HL-60 (cell line): ENCODE measurements around the gene PLK2.
A peak's percentile ranks its signal among the peaks of the same experiment; 100 is the strongest.

ENCODE experiments used
- DNase-seq, 2 experiments: peaks; one replicate each; pipeline ENCODE4 v3.0.0-alpha.2; 2010 to 2020; ENCODE audit warnings: low read depth in 1 of 2, low spot score in 1 of 2
- H3K27ac ChIP-seq: fragments of 250-450 bp; sonication (Bioruptor Pico); replicated peaks from 2 replicates; pipeline ENCODE4 v1.5.1; 2020; ENCODE audit warnings: mild to moderate bottlenecking, moderate library complexity
- H3K27me3 ChIP-seq: fragments of 250-450 bp; sonication (Bioruptor Pico); 2 replicates; pipeline ENCODE4 v1.5.1; 2021; ENCODE audit warnings: mild to moderate bottlenecking, moderate library complexity; ENCODE audit not compliant: insufficient read depth, poor library complexity, severe bottlenecking
- H3K4me3 ChIP-seq: replicated peaks from 2 replicates; pipeline ENCODE4 v1.5.1; 2011; ENCODE audit warnings: mild to moderate bottlenecking, control low read depth, low read length; ENCODE audit not compliant: insufficient read depth
- GABPA ChIP-seq: IDR thresholded peaks from 2 replicates; pipeline ENCODE4 v1.6.1; 2012; ENCODE audit warnings: low read depth
- POLR2AphosphoS5 ChIP-seq: IDR thresholded peaks from 2 replicates; pipeline ENCODE4 v1.6.1; 2012; ENCODE audit warnings: low read depth
- SPI1 ChIP-seq: IDR thresholded peaks from 2 replicates; pipeline ENCODE4 v1.6.1; 2012; ENCODE audit warnings: low read depth, mild to moderate bottlenecking, borderline replicate concordance
- TF ChIP-seq, protein P1 (sequence below): IDR thresholded peaks from 2 replicates; pipeline ENCODE4 v1.6.1; 2012; ENCODE audit warnings: low read depth; ENCODE audit not compliant: insufficient replicate concordance
- TF ChIP-seq, protein P2 (sequence below): IDR thresholded peaks from one replicate; pipeline ENCODE4 v1.5.1; 2011; ENCODE audit warnings: low read length, control low read depth, inconsistent platforms; ENCODE audit not compliant: insufficient read depth

PLK2 gene

DNA sequence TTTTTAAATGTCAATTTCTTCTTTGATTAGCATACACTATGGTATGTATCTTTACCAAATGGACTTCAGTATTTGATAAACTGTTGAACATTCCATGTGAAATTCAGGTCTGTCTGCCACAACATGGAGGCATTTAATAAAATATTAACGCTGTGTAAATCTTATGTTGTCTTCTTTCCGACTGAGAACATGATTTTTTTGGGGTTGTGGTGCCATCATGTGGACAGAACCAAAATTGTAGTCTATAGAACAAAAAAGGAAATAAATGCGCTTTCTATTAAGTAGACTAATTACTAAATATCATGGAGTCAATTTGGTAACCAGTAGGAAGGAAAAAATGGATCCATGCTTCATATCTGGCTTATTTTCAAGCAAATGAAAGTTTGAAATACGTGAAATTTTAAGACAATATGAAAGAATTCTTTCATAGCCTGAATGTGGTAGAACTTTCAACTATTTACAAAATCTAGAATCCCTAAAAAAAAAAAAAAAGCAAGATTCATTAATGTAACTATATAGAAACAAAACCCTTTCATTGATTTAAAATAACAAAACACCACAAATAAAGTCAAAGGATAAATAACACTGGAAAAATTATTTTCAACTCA, 2.8 kb upstream of the PLK2 start:
- no peaks in the 10 kb centered on the region for H3K27me3 ChIP-seq
- no peak overlapping the region for H3K4me3 ChIP-seq
- no peak overlapping the region for H3K27ac ChIP-seq
- TF ChIP-seq, protein P1, sequence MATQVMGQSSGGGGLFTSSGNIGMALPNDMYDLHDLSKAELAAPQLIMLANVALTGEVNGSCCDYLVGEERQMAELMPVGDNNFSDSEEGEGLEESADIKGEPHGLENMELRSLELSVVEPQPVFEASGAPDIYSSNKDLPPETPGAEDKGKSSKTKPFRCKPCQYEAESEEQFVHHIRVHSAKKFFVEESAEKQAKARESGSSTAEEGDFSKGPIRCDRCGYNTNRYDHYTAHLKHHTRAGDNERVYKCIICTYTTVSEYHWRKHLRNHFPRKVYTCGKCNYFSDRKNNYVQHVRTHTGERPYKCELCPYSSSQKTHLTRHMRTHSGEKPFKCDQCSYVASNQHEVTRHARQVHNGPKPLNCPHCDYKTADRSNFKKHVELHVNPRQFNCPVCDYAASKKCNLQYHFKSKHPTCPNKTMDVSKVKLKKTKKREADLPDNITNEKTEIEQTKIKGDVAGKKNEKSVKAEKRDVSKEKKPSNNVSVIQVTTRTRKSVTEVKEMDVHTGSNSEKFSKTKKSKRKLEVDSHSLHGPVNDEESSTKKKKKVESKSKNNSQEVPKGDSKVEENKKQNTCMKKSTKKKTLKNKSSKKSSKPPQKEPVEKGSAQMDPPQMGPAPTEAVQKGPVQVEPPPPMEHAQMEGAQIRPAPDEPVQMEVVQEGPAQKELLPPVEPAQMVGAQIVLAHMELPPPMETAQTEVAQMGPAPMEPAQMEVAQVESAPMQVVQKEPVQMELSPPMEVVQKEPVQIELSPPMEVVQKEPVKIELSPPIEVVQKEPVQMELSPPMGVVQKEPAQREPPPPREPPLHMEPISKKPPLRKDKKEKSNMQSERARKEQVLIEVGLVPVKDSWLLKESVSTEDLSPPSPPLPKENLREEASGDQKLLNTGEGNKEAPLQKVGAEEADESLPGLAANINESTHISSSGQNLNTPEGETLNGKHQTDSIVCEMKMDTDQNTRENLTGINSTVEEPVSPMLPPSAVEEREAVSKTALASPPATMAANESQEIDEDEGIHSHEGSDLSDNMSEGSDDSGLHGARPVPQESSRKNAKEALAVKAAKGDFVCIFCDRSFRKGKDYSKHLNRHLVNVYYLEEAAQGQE = no peak
- TF ChIP-seq GABPA (no peak), SPI1 (no peak), POLR2AphosphoS5 (no peak)
- TF ChIP-seq, protein P2, sequence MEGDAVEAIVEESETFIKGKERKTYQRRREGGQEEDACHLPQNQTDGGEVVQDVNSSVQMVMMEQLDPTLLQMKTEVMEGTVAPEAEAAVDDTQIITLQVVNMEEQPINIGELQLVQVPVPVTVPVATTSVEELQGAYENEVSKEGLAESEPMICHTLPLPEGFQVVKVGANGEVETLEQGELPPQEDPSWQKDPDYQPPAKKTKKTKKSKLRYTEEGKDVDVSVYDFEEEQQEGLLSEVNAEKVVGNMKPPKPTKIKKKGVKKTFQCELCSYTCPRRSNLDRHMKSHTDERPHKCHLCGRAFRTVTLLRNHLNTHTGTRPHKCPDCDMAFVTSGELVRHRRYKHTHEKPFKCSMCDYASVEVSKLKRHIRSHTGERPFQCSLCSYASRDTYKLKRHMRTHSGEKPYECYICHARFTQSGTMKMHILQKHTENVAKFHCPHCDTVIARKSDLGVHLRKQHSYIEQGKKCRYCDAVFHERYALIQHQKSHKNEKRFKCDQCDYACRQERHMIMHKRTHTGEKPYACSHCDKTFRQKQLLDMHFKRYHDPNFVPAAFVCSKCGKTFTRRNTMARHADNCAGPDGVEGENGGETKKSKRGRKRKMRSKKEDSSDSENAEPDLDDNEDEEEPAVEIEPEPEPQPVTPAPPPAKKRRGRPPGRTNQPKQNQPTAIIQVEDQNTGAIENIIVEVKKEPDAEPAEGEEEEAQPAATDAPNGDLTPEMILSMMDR = no peak
- DNase-seq = no peak

DNA sequence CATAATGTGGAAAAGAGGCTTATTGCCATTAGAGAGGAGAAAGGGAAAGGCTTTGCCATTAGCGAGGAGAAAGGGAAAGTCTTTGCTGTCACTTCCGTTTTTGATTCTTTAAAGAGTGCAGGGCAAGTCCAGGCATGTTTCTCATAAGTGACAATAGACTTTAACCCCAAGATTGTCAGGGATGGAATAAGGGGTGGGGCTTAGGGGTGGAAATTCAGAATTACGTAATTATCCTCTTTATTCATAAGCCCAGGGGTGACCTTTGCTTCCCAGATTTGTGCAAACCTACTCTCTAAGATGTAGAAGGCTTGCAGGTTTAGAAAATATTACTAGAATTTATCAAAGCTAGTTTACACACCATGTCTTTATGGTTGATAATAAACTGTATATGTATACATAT, 2.3 kb upstream of the PLK2 start:
- H3K27ac ChIP-seq = no peak overlapping the region
- no peaks in the 10 kb centered on the region for H3K27me3 ChIP-seq
- DNase-seq = no peak
- no peak overlapping the region for H3K4me3 ChIP-seq
- TF ChIP-seq GABPA (no peak), SPI1 (no peak), POLR2AphosphoS5 (no peak)
- TF ChIP-seq, protein P2 = no peak
- TF ChIP-seq, protein P1 = no peak

DNA sequence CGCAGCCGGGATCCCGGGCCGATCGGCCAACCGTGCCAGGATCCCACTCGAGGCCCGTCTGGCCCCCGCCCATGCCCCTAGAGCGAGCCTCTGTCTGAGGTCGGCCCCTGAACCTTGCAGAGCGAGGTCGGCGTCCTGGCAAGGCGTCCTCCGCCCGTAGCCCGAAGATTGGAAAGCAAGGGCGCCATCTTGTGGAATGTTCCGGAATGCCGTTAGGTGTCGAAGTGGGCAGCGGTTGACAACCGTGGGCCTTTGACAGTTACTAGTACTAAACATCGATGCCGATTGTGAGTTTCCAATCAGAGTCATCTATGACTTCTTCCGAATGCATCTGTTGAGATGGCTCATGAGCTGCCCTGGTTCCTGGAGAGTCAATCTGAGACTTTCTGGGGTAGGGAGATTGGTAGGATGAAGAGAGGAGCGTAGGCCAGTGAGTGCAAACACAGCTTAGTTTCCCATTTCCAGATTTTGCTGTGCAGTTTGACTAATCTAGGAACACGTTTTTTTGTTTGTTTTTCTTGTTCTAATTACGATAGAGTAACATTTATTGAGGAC, 923 bp upstream of the PLK2 start:
- Histone ChIP-seq H3K27ac (peak overlapping the region; percentile 49), H3K4me3 (peak overlapping the region; percentile 48), H3K27me3 (no peaks in the 10 kb centered on the region)
- peak in 1 of 2 experiments; percentile 72 for DNase-seq
- TF ChIP-seq, protein P2 = peak; percentile 17
- no peak for TF ChIP-seq POLR2AphosphoS5
